Aorta (tissue), 5 donors: Measurements from ENCODE around the gene CTNNBL1. TPM values are rescaled to one million over a fixed set of nuclear protein-coding genes. Genes with fewer than 3 reads are reported as not detected.

ENCODE experiments used
- ATAC-seq: fragments of 200-7000 bp; cut with Tn5 transposase; one replicate; pipeline ENCODE4 v1.9.1; 2022; ENCODE audit warnings: moderate library complexity; ENCODE audit not compliant: low FRiP score
- DNase-seq, 2 donors: peaks; one replicate each; pipeline ENCODE4 v3.0.0-alpha.2; 2020
- H3K27ac ChIP-seq, 2 donors: one replicate each; pipeline ENCODE4 v1.5.1; 2013; ENCODE audit warnings: low read length in 2 of 2, mild to moderate bottlenecking in 2 of 2, moderate library complexity in 2 of 2, control low read depth in 1 of 2, inconsistent platforms in 1 of 2, low read depth in 1 of 2
- H3K27me3 ChIP-seq, 2 donors: one replicate each; pipeline ENCODE4 v1.6.1; 2013; ENCODE audit warnings: control low read depth in 1 of 2, low read length in 1 of 2, mild to moderate bottlenecking in 1 of 2, moderate library complexity in 1 of 2; ENCODE audit not compliant: insufficient read depth in 2 of 2, control insufficient read depth in 1 of 2
- H3K36me3 ChIP-seq, 2 donors: one replicate each; pipeline ENCODE4 v1.6.1; 2013; ENCODE audit warnings: control low read depth in 1 of 2, low read length in 1 of 2, mild to moderate bottlenecking in 1 of 2; ENCODE audit not compliant: insufficient read depth in 2 of 2, control insufficient read depth in 1 of 2
- H3K4me1 ChIP-seq, 2 donors: one replicate each; pipeline ENCODE4 v1.6.1; 2013; ENCODE audit warnings: low read length in 2 of 2, control low read depth in 1 of 2, mild to moderate bottlenecking in 1 of 2, moderate library complexity in 1 of 2; ENCODE audit not compliant: insufficient read depth in 2 of 2, control insufficient read depth in 1 of 2
- H3K4me3 ChIP-seq, 2 donors: one replicate each; pipeline ENCODE4 v1.5.1; 2013; ENCODE audit warnings: low read length in 2 of 2, control low read depth in 1 of 2, mild to moderate bottlenecking in 1 of 2
- H3K9me3 ChIP-seq: one replicate; pipeline ENCODE4 v1.6.1; 2013; ENCODE audit warnings: mild to moderate bottlenecking, low read length; ENCODE audit not compliant: control insufficient read depth
- WGBS, 2 donors: extraction: QIAGEN DNeasy Blood & Tissue Kit; methylation state at CpG; one replicate each; pipeline ENCODE4 v1.1.7; 2013; 5-methylcytosine and 5-hydroxymethylcytosine counted together
- intact Hi-C, 2 donors: fragments of 100-400 bp; cut with DNase I; formaldehyde crosslinking; loops; one replicate each; pipeline versions ENCODE4 v1.14.2 to v1.15.0; 2022
- long read RNA-seq, 2 donors: library from polyadenylated mRNA; unstranded; transcript quantifications; one replicate each; pipeline ENCODE4 v2.0.0, GENCODE V29; 2020 to 2021
- polyA plus RNA-seq, 2 donors: library from polyadenylated mRNA; stranded (reverse); fragments of 200-250 nt; gene quantifications; one replicate each; pipeline ENCODE4 v1.2.3, GENCODE V29; 2013
- total RNA-seq, 2 donors: library from RNA; stranded (reverse); fragmentation: NEBNext Ultra II Directional; extraction: Animal tissue kit (Norgen Biotek cat#: 25700); gene quantifications; one replicate each; pipeline ENCODE4 v1.2.1, GENCODE V29; 2021
- donor health status: healthy with polysubstance abuse.
- donor health status: Bipolar disorder and iron deficiency.
- donor health status: DM: no; HTN: no; CAD: no.
- donor health status: DM: no; HTN: no; CAD: no.
- donor health status: DM: yes; HTN: yes; CAD: no.

The CTNNBL1 gene, protein sequence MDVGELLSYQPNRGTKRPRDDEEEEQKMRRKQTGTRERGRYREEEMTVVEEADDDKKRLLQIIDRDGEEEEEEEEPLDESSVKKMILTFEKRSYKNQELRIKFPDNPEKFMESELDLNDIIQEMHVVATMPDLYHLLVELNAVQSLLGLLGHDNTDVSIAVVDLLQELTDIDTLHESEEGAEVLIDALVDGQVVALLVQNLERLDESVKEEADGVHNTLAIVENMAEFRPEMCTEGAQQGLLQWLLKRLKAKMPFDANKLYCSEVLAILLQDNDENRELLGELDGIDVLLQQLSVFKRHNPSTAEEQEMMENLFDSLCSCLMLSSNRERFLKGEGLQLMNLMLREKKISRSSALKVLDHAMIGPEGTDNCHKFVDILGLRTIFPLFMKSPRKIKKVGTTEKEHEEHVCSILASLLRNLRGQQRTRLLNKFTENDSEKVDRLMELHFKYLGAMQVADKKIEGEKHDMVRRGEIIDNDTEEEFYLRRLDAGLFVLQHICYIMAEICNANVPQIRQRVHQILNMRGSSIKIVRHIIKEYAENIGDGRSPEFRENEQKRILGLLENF
- total RNA-seq (10 to 100 TPM; 42.9 to 44.6 TPM), polyA plus RNA-seq (10 to 100 TPM; 64.1 to 71.2 TPM)
- long read RNA-seq, donor 1, transcript CTNNBL1-201 (16 exons, 1,925 nt) = major isoform, 347 of 394 reads
- long read RNA-seq, donor 1, partial matches to known transcripts = 23 of 394 reads
- long read RNA-seq, donor 1, other reads (novel, unspliced or antisense) = 23 of 394 reads
- long read RNA-seq, donor 2, transcript CTNNBL1-201 (16 exons, 1,925 nt) = major isoform, 33 of 43 reads
- long read RNA-seq, donor 2, partial matches to known transcripts = 3 of 43 reads
- long read RNA-seq, donor 2, other reads (novel, unspliced or antisense) = 6 of 43 reads

DNA sequence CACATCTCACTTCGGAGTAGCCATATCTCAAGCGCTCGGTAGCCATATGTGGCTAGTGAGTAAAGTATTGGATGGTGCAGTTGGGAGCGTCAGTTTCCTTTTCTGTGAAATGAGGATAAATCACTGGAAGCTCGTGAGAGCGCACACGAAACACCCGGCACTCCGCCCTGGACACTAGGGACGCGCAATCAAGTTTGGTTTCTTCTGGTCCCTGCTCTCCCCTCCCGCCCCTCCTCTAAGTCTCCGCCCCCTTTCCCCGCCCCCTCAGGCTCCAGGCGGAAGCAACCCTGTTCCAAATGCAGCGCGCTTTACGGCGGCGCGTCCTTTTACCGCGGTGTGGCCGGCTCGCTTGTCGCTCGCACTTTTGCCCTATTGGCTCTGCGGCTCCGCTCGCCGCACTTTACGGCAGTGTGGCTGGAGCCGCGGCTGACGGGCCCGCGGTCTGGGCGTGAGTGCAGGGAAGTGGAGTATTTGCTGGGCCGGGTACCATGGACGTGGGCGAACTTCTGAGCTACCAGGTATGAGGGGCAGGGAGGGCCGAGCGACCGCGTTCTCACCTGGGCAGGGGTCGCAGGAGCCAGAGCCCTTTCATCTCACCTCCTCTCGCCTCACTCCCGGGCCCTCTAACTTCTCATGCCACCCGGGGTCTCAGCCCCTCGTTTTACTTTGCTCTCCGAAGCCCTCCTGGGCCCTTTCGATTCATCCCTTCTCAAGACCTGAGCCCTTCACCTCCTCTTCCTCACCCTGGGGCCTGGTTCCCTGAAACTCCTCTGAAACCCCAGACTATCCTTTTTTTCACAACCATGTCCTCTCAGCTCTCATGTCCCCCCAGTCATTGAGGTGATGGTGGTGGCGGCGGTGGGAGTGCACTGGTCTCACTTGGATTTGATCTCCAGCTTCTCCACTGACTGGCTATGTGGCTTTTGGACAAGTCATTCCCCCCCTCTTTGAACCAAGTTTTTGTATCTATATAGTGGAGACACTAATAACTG lies at the start of gene CTNNBL1:
Gene CTNNBL1 (plus strand): TSS at position 396 of the 992 bp plus-strand sequence. CDS start 93 bp downstream, at position 489.
- intact Hi-C loops = no loop called here
- Histone ChIP-seq H3K4me3 (peak within 1 kb of the TSS; percentile 83 to 91), H3K27me3 (peaks cover 0 to 1% of the 10 kb centered on the region in 2 donors), H3K9me3 (no peaks in the 10 kb centered on the region), H3K36me3 (no peaks in the 10 kb centered on the region), H3K27ac (no peak within 1 kb of the TSS), H3K4me1 (peaks cover 0 to 4% of the 10 kb centered on the region in 2 donors)
- WGBS, 2 donors = 1% methylated on average over 51 to 54 of the region's 54 CpGs
- ATAC-seq = peak; percentile 99
- DNase-seq = peak; percentile 99 to 100

DNA sequence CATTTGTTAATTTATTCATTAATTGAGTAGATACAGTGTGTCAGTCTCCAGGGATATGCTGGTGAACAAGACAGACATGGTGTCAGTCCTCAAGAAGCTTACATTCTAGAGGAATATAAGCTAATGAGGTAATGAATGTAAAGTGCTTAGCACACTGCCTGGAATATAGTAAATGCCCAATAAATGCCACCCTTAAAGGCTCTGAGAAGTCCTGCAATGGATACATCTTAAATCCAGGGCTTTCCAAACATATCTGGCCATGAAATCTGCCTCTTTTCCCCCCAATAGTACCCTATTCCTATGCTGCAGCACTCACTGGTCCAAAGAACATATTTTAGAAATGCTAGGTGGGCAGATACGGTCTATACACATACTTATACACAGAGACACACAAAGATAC lies 49.2 kb upstream of the CTNNBL1 start:
- Histone ChIP-seq H3K36me3 (no peaks in the 10 kb centered on the region), H3K9me3 (no peaks in the 10 kb centered on the region), H3K27me3 (no peaks in the 10 kb centered on the region), H3K27ac (no peak overlapping the region), H3K4me1 (no peaks in the 10 kb centered on the region), H3K4me3 (no peak overlapping the region)
- 77 to 83% methylated on average over 1 of the region's 1 CpG for WGBS, 2 donors
- intact Hi-C loops = no loop called here
- no peak for ATAC-seq
- DNase-seq = no peak

GRCh38 chr20:37647946-37648345 lies 45.9 kb upstream of the CTNNBL1 start:
- DNase-seq (no peak), ATAC-seq (no peak)
- H3K27ac ChIP-seq = no peak overlapping the region
- WGBS, 2 donors = 71 to 73% methylated on average over 3 of the region's 3 CpGs
- H3K4me1 ChIP-seq = no peaks in the 10 kb centered on the region
- no peaks in the 10 kb centered on the region for H3K9me3 ChIP-seq
- H3K36me3 ChIP-seq = no peaks in the 10 kb centered on the region
- H3K27me3 ChIP-seq = no peaks in the 10 kb centered on the region
- H3K4me3 ChIP-seq = no peak overlapping the region
- intact Hi-C loops = no loop called here

GRCh38 chr20:37649017-37649416 lies 44.8 kb upstream of the CTNNBL1 start:
- Histone ChIP-seq H3K27ac (no peak overlapping the region), H3K9me3 (no peaks in the 10 kb centered on the region), H3K4me1 (no peaks in the 10 kb centered on the region), H3K4me3 (no peak overlapping the region), H3K36me3 (no peaks in the 10 kb centered on the region), H3K27me3 (no peaks in the 10 kb centered on the region)
- DNase-seq (no peak), ATAC-seq (no peak)
- WGBS, 2 donors = 56 to 80% methylated on average over 2 of the region's 2 CpGs
- intact Hi-C loops = no loop called here

DNA sequence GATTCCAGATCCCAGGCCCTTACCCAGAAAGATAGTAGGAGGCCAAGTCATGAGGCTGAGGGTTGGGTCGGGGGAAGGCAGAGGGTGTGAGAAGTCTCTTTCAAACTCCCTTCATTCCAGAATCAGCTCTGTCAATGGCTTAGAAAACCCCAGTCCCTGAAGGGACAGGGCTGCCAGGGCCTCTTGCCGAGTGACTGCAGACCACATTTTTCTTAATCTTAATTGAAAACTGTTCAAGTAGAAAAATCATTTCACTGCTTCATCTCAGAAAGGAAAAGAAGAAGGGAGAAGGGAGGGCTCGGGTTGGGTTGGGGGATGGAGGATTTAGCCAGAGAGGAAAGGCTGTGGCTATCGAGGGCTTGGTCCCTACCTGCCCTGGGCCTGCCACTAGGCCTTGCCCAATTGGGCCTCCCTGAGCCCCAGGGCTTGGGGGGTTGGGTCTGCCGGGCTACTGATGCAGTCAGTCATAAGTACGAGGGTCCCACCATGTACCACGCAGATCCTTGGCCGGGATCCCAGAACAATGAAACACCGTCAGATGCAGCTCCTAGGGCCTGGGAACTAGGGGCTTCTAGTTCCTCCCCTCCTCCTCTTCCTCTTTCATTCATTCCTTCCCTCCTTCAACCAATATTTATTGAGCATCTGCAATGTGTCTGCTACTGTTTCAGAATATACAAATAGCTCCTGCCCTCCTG lies 44.0 kb upstream of the CTNNBL1 start:
- Histone ChIP-seq H3K36me3 (no peaks in the 10 kb centered on the region), H3K4me3 (no peak overlapping the region), H3K9me3 (no peaks in the 10 kb centered on the region), H3K27me3 (no peaks in the 10 kb centered on the region), H3K27ac (no peak overlapping the region), H3K4me1 (no peaks in the 10 kb centered on the region)
- DNase-seq = no peak
- WGBS, 2 donors = 35 to 44% methylated on average over 8 to 9 of the region's 9 CpGs
- ATAC-seq = no peak
- intact Hi-C loops = no loop called here

DNA sequence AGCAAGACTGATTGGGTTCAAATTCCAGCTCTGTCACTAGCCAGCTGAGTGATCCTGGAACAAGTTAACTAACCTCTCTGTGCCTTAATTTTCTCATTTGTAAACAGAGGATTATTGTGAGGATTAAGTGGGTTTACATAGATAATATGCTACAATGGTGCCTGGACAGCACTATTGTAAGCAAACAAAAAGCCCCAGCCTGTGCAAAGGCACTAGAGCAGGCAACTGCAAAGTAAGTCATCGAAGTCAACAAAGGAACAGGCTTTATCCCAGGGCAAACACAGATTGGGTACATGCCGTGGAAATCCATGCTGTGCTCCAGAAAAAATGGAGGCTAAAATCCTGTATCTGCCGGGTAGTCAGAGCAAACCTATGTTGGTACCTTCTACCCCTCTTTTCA lies 43.2 kb upstream of the CTNNBL1 start:
- Histone ChIP-seq H3K27ac (no peak overlapping the region), H3K36me3 (no peaks in the 10 kb centered on the region), H3K9me3 (no peaks in the 10 kb centered on the region), H3K4me3 (no peak overlapping the region), H3K4me1 (no peaks in the 10 kb centered on the region), H3K27me3 (no peaks in the 10 kb centered on the region)
- DNase-seq (no peak), ATAC-seq (no peak)
- intact Hi-C loops = no loop called here
- WGBS, 2 donors = 82 to 85% methylated on average over 3 of the region's 3 CpGs

DNA sequence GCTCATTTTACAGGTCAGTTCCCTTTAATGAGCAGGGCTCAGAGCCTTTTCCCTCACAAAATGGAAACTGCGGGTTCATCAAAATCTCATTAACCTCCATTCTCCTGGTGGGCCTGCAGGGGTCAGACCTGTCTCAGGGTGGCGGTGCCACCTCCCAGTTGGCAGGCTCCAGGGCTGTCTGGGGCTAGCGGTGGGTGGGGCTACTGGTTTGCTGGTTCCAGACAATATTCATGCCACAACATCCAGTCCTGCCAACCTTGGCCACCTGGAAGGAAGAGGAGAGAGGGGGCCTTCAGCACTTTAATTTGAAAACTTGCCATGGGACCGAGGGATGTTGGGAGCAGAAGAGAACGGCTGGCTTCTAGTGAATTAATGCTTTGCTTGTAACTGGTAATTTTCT lies 41.9 kb upstream of the CTNNBL1 start:
- intact Hi-C loops = no loop called here
- no peaks in the 10 kb centered on the region for H3K9me3 ChIP-seq
- H3K27me3 ChIP-seq = no peaks in the 10 kb centered on the region
- H3K4me1 ChIP-seq = no peaks in the 10 kb centered on the region
- no peak overlapping the region for H3K27ac ChIP-seq
- WGBS, 2 donors = 19 to 24% methylated on average over 5 of the region's 5 CpGs
- DNase-seq (peak in 1 of 2 donors; percentile 56), ATAC-seq (no peak)
- H3K36me3 ChIP-seq = no peaks in the 10 kb centered on the region
- H3K4me3 ChIP-seq = no peak overlapping the region

DNA sequence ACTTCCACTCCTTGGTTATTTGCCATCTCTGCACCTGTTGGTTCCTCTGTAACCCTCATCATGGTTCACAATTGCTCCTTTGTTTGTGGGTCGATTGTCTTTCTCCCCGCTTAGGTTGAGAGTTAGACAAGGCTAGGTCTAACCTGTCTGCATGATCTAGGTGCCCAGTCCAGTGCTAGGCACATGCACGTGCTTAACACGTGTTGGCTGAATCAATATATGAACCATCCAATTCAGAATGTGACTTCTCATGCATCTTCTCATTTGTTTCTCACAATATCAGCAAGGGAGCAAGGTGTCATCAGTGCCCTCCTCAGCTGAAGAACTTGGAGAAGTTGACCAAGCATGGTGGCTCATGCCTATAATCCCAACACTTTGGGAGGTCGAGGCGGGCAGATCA lies 36.9 kb upstream of the CTNNBL1 start:
- ATAC-seq (no peak), DNase-seq (no peak)
- WGBS, 2 donors = 81 to 84% methylated on average over 6 of the region's 6 CpGs
- Histone ChIP-seq H3K27me3 (no peaks in the 10 kb centered on the region), H3K36me3 (no peaks in the 10 kb centered on the region), H3K27ac (no peak overlapping the region), H3K9me3 (no peaks in the 10 kb centered on the region), H3K4me3 (no peak overlapping the region), H3K4me1 (no peaks in the 10 kb centered on the region)
- intact Hi-C loops = no loop called here
